ENCODE measurements around the gene SNTA1. TPM values are rescaled to one million over a fixed set of nuclear protein-coding genes. Genes with fewer than 3 reads are reported as not detected.
"Not testable (repeated sequence)": the region's sequence is repeated elsewhere in the genome, so short reads cannot be mapped to it uniquely, and the experiment has no call there.

Gene SNTA1
- total RNA-seq, 1 experiment from 2014 or later: 7.3 TPM

GRCh38 chr20:33433465-33434234 is 9.9 kb downstream of the SNTA1 start:
- no peak for DNase-seq (ENCODE audit: extremely low read depth, low read depth)

DNA sequence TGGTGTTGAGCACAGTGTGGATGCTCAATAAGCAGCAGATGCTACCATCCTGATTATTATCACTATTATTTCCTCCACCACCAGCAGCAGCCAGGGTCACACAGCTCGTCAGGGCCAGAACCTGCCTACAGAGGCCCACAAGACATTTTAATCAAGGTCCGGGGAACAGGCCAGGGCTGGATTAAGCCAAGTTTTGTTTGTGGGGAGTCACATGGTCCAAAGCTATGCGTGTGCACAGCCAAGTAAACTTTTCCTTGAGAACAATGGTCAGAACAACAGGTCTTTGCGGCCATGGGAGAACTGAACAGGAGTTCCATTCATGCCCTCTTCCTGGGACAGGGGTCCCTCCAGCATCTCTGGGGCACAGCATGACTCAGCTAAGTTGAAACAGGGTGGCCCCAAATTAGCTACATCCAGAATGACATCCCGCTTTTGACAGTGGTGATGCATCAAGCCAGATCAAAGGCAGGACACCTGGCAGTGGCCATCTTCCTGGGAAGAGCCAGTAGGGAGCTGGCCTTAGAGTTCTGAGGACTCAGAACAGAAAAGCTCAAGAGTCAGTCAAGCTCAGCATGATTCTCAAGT is 11.7 kb downstream of the SNTA1 start:
- no peak for DNase-seq (ENCODE audit: extremely low read depth, low read depth)

GRCh38 chr20:33423875-33424274 is 19.7 kb downstream of the SNTA1 start:
- not testable (repeated sequence) for DNase-seq (ENCODE audit: extremely low read depth, low read depth)

GRCh38 chr20:33423141-33423834 is 20.3 kb downstream of the SNTA1 start:
- DNase-seq (ENCODE audit: extremely low read depth, low read depth): no peak

DNA sequence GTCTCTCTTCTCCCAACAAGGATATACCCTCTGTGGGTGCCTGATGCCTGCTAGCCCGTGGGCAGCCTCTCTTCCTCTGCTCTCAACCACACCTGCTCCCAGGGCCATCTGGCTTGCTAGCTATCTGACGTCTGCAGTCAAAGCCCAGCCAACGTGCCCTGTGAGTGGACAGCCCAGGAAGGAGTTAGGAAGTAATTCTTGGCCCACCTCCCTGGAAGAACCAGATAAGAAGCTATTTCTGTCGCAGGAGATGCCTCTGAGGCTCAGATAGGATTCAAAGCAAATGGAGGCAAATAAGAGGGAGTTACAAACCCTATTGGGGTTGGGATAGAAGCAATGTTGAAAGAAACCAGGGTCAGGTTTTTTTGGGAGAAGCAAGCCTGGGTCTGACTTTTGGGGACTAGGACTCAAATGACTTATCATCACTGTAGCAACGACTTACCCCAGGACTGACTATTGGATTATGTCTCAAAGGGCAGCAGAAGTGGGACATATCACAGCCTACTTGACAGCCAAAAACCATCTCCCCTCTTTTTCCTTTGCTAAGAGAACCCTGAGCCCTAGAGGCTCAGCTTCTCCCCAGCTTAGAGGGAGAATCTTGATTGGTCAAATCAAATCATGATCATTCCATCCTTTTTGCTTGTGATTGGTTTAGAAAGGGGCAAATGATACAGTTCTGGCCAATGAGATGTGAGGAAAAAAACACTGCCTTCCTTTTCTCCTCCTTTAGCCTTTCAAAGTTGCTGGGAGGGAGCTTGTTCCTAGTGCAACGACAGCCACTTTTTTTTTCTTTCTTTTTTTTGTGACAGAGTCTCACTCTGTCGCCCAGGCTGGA is 24.2 kb downstream of the SNTA1 start:
- no peak for DNase-seq (ENCODE audit: extremely low read depth, low read depth)

DNA sequence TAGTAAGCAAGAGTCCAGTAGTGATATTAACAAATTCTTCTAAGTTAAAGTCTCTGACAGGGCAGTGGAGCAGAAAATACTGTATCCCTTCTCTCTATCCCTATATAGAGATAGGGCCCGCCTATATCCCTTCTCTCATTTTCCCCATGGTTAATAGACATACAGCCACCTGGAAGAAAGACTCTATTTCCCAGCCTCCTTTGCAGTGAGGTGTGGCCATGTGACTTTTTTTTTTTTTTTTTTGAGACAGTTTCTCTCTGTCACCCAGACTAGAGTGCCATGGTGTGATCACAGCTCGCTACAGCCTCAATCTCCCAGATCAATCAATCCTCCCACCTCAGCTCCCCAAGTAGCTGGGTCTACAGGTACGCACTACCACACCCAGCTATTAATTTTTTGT is 25.5 kb downstream of the SNTA1 start:
- DNase-seq (ENCODE audit: extremely low read depth, low read depth): no peak

- DNase-seq (ENCODE audit: extremely low read depth, low read depth): peak; percentile 30
Measured at GRCh38 chr20:33415948-33416347, 27.6 kb downstream of the SNTA1 start.

DNA sequence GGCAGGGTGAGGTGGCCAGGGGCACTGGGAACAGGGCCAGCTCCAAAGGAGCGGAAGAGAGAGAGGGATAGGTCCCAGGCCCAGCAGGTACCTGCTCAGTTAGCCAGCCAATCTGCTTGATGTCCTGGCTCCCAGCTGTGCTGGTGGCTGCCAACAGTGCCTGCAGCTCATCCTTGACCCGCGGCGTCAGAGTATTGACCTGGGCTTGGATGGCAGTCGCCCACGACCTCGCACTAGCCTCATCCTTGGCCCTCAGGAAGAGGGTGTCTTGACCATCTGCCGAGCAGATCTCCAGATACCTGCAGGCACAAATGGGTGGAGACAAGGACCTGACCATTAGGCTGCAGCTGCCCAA is 31.1 kb downstream of the SNTA1 start:
- no peak for DNase-seq (ENCODE audit: extremely low read depth, low read depth)

DNA sequence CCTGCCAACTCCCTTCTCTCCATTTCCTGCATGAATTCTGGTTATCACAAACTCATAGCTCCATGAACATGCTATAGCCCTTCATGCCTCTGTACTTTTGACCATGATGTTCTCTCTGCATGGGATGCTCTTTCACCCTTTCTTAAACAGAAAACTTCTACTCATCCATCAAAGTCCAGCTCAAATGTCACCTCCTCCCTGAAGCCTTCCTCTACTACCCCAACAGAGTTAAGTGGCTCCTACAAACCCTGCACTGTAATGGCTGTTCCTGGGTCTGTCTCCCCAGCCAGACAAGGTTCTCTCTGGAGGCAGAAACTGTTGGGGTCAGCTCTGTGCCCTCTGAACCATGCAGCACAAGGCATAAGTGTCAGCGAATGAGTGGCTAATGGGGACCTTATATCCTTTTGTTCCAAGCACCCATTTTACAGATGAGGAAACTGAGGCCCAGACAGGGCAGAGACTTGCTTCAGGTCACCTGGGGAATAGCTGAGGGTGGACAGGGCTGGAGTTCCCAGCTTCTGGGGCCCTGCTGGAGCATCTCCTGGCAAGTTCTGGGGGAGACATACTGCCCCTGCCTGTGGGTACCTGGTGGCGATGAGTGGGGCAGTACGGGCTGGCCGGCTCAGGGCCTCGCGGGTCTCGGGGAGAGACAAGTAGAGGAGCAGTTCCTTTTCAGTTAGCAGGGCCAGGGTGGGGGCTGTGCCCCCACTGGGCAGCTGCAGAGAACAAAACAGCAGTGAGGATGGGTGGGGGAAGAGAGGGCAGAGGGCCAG is 31.7 kb downstream of the SNTA1 start:
- no peak for DNase-seq (ENCODE audit: extremely low read depth, low read depth)

- no peak for DNase-seq (ENCODE audit: extremely low read depth, low read depth)
Measured at GRCh38 chr20:33411242-33411641, 32.3 kb downstream of the SNTA1 start.

DNA sequence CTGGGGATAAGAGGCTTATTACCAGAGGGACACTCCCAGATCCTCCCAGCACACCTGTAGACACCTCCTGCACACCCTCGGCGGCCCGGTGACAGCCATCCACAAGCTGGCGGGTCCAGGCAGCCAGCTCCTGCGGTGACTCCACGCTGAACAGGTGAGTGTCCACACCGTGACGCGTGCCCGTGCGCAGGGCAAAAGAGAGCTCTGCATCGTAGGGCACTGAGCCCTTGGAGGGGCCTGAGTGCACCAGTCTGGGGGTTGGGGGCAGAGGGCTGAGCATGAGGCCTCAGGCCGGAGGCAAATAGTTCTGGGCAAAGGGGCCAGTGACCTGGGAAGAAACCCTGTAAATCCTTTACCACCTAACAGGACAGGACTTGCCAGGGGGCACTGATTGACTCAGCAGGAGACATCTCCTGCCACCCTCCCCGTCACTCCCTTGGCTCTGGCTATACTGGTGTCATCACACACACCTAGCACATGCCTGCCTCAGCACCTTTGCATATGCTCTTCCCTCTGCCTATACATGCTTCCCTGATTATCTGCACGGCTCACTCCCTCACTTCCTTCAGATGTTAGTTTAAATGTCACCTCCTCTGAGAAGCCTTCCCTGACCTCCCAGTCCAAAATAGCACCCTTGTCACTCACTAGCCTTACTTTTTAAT is 33.4 kb downstream of the SNTA1 start:
- no peak for DNase-seq (ENCODE audit: extremely low read depth, low read depth)

- DNase-seq (ENCODE audit: extremely low read depth, low read depth): no peak
Measured at GRCh38 chr20:33408716-33409654, 34.6 kb downstream of the SNTA1 start.

GRCh38 chr20:33408313-33408712 is 35.2 kb downstream of the SNTA1 start:
- DNase-seq (ENCODE audit: extremely low read depth, low read depth): no peak

GRCh38 chr20:33407796-33408195 is 35.8 kb downstream of the SNTA1 start:
- DNase-seq (ENCODE audit: extremely low read depth, low read depth): no peak

DNA sequence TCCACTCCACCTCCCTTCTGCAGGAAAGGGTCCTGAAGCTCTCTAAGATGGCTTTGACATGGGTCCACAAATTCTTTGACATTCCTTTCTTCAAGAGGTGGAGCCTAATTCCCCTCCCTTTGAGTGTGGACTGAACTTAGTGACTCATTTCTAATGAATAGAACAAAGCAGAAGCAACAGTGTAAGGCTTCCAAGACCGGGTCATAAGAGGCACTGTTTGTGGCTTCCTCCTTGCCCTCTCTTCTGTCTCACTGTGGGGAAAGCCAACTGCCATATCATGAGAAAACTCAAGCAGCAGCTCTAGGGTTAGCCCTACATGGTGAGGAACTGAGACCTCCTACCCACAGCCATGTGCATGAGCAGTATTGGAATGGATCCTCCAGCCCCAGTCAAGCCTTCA is 36.3 kb downstream of the SNTA1 start:
- DNase-seq (ENCODE audit: extremely low read depth, low read depth): no peak

DNA sequence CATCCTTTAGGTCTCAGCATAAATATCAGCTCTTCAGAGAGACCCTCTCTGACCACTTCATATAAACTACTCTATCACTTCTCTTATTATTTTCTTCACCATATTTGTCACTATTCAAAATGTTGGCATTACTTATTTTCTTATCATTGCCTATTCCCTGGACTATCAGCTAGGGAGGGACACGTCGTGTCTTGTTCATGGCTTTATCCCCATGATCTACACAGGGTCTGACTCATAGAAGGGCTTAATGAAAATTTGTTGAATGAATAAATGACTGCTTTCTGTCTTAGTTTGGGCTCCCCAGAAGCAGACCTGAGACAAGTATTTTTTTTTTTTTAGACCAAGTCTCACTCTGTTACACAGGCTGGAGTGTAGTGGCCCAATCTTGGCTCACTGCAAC is 39.3 kb downstream of the SNTA1 start:
- DNase-seq (ENCODE audit: extremely low read depth, low read depth): no peak

DNA sequence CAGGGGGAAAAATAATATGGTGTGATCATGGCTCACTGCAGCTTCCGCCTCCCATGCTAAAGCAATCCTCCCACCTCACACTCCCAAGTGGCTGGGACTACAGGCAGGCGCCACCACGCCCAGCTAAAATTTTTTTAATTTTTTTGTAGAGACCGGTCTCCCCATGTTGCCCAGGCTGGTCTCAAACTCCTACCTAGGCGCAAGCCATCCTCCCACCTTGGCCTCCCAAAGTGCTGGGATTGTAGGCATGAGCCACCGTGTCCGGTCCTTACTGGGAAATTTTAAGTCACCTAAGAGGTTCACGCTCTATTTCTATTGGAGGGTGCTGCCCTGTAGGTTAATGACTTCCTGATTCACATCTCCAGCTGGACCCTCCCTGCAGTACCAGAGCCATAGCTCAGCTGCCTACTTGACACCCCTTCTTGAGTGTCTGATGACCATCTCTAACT is 41.6 kb downstream of the SNTA1 start:
- DNase-seq (ENCODE audit: extremely low read depth, low read depth): no peak

DNA sequence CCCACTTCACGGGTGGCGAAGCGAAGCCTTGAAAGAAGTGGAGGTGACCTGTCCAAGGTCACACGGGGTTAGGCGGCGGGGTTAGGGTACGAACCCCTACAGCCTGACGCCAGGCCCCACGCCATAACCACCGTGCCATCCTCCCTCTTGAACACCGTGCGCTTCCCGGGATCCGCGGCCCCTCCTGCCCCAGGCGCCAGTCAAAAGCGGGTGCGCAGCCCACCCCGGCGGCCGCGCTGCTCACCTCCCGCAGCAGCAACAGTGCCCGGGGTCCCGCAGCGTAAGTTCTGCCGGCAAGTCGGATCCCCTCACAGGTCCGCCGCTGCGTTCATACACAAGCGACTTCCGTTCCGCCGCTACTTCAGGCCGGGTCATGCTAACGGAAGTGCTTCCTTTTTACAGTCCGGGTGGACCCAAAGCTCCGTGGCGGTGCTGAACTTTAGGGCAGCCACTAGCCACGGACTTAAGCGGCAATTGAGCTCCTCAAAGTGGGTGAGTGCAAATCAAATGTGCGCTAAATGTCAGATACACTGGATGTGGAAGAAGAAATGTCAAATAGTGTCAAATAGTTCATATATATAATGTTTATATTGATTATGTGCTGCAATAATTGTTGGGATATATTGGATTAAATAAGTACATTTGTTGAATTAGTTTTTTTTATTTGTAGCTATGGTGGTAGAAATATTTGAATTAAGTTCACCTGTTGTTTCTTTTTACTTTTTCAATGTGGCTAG is 42.2 kb downstream of the SNTA1 start, which contains the start of gene CDK5RAP1:
TSS of gene CDK5RAP1 (minus strand) at position 336 of the 737 bp plus-strand sequence. CDS start 4,455 bp downstream, outside the sequence.
- peak; percentile 86 for DNase-seq (ENCODE audit: extremely low read depth, low read depth)
